Measurements from ENCODE around the gene ADM. TPM values are rescaled to one million over a fixed set of nuclear protein-coding genes. Genes with fewer than 3 reads are reported as not detected.

ADM gene
- total RNA-seq, 2 experiments from 2014 or later, result 1.5 to 1.8 TPM

- DNase-seq (no peak), ATAC-seq (ENCODE audit: poor library complexity) (no peak)
- H3K4me1 ChIP-seq (ENCODE audit: insufficient read depth, low read length), result no peaks in the 10 kb centered on the region
- intact Hi-C loops (cut with DNase I, micrococcal nuclease), result no loop called here
- H3K27ac ChIP-seq (ENCODE audit: low read depth in 1 of 2, low read length in 2 of 2), result no peak overlapping the region
- H3K36me3 ChIP-seq (ENCODE audit: insufficient read depth, low read length), result no peaks in the 10 kb centered on the region
- ChIA-PET POLR2A (no interaction called here), CTCF (no interaction called here)
- no peaks in the 10 kb centered on the region for H3K36me3 Mint-ChIP-seq (ENCODE audit: low read depth)
- peaks cover 5% of the 10 kb centered on the region for H3K4me1 Mint-ChIP-seq (ENCODE audit: low read depth)
- H3K9me3 Mint-ChIP-seq, result no peaks in the 10 kb centered on the region
- no peaks in the 10 kb centered on the region for H3K9me3 ChIP-seq (ENCODE audit: control insufficient read depth in 1 of 2, insufficient read depth in 1 of 2, low read length in 2 of 2)
- H3K27ac Mint-ChIP-seq, result no peak overlapping the region
- H3K4me3 Mint-ChIP-seq, result no peak overlapping the region
- no peak overlapping the region for H3K4me3 ChIP-seq (ENCODE audit: low read length)
- H3K27me3 ChIP-seq (ENCODE audit: control insufficient read depth in 1 of 2, insufficient read depth in 2 of 2, low read length in 2 of 2), result no peaks in the 10 kb centered on the region
- TF ChIP-seq, protein P1, sequence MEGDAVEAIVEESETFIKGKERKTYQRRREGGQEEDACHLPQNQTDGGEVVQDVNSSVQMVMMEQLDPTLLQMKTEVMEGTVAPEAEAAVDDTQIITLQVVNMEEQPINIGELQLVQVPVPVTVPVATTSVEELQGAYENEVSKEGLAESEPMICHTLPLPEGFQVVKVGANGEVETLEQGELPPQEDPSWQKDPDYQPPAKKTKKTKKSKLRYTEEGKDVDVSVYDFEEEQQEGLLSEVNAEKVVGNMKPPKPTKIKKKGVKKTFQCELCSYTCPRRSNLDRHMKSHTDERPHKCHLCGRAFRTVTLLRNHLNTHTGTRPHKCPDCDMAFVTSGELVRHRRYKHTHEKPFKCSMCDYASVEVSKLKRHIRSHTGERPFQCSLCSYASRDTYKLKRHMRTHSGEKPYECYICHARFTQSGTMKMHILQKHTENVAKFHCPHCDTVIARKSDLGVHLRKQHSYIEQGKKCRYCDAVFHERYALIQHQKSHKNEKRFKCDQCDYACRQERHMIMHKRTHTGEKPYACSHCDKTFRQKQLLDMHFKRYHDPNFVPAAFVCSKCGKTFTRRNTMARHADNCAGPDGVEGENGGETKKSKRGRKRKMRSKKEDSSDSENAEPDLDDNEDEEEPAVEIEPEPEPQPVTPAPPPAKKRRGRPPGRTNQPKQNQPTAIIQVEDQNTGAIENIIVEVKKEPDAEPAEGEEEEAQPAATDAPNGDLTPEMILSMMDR (IDR thresholded peaks at IDR 0.05), result no peak
- no peaks in the 10 kb centered on the region for H3K27me3 Mint-ChIP-seq
Observed at GRCh38 chr11:10267821-10268220, 37.1 kb upstream of the ADM start.

DNA sequence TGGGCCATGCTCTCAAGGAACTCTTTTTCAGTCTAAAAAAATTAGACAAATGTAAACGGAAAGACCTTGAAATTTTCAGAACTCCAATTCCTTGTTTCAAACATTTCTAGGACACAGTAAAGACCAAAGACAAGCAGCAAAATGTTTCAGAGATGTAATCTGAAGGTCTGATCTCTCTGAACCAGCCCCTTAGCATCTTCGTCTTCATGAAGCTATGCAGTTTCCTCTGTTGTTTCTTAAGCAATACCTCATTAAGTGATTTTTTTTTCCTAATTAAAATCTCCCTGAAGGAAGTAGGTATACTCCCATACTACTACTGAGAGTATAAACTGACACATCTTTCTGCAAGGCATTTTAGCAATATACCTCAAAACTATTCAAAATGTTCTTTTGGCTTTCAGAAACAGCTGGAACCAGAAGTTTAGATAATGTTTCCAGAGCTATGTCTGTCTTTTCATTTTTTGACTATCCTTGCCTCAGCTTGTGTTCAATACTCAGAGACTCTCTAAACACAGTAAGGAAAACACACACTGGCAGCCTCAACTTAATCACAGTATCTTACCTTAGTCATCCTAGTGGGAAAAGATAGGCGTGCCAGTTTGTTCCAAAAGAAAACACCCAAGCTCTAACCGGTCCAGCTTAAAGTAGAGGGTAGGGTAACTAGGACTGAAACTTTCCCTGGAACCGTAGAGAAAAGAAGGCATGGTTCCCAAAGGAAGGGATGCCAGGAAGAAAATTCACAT lies 36.0 kb upstream of the ADM start:
- Histone ChIP-seq H3K4me3 (ENCODE audit: low read length) (no peak overlapping the region), H3K27me3 (ENCODE audit: control insufficient read depth in 1 of 2, insufficient read depth in 2 of 2, low read length in 2 of 2) (no peaks in the 10 kb centered on the region), H3K36me3 (ENCODE audit: insufficient read depth, low read length) (no peaks in the 10 kb centered on the region), H3K27ac (ENCODE audit: low read depth in 1 of 2, low read length in 2 of 2) (no peak overlapping the region), H3K4me1 (ENCODE audit: insufficient read depth, low read length) (no peaks in the 10 kb centered on the region), H3K9me3 (ENCODE audit: control insufficient read depth in 1 of 2, insufficient read depth in 1 of 2, low read length in 2 of 2) (no peaks in the 10 kb centered on the region)
- Mint-ChIP-seq H3K9me3 (no peaks in the 10 kb centered on the region), H3K4me3 (no peak overlapping the region), H3K36me3 (ENCODE audit: low read depth) (no peaks in the 10 kb centered on the region), H3K27ac (no peak overlapping the region), H3K27me3 (no peaks in the 10 kb centered on the region), H3K4me1 (ENCODE audit: low read depth) (peaks cover 11% of the 10 kb centered on the region)
- intact Hi-C loops (cut with DNase I, micrococcal nuclease), result no loop called here
- ATAC-seq (ENCODE audit: poor library complexity) (no peak), DNase-seq (no peak)
- ChIA-PET POLR2A (interaction anchor here (0.5 kb wide), 1 partner anchor 766 kb away, joined by 5 read pairs; no protein-coding TSS in a partner anchor), CTCF (no interaction called here)
- TF ChIP-seq, protein P1 (IDR thresholded peaks at IDR 0.05), result no peak

DNA sequence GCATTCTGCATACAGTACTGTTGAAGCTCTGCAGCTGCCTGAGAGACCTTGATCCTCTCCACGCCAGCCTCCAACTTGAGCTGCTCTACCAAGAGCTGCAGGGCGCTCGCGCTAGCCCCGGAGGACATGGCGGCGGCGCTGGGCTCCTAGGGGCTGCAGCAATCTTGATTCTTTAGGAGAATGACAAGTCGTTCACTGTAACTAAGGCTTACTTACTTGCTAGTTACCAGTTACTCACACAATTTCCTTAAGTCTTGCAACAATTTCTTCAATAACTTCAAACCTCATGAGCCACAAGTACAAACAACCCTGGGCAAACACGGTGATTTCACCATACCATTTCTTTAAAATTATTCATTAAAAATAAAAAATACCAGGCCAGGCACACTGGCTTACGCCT lies 32.7 kb upstream of the ADM start:
- H3K36me3 Mint-ChIP-seq (ENCODE audit: low read depth), result no peaks in the 10 kb centered on the region
- H3K4me3 Mint-ChIP-seq, result no peak overlapping the region
- intact Hi-C loops (cut with DNase I, micrococcal nuclease), result no loop called here
- Histone ChIP-seq H3K27me3 (ENCODE audit: control insufficient read depth in 1 of 2, insufficient read depth in 2 of 2, low read length in 2 of 2) (no peaks in the 10 kb centered on the region), H3K36me3 (ENCODE audit: insufficient read depth, low read length) (no peaks in the 10 kb centered on the region), H3K9me3 (ENCODE audit: control insufficient read depth in 1 of 2, insufficient read depth in 1 of 2, low read length in 2 of 2) (no peaks in the 10 kb centered on the region), H3K27ac (ENCODE audit: low read depth in 1 of 2, low read length in 2 of 2) (no peak overlapping the region), H3K4me3 (ENCODE audit: low read length) (no peak overlapping the region), H3K4me1 (ENCODE audit: insufficient read depth, low read length) (no peaks in the 10 kb centered on the region)
- CTCF ChIA-PET, result no interaction called here
- H3K27ac Mint-ChIP-seq, result no peak overlapping the region
- H3K4me1 Mint-ChIP-seq (ENCODE audit: low read depth), result peaks cover 13% of the 10 kb centered on the region
- no peaks in the 10 kb centered on the region for H3K9me3 Mint-ChIP-seq
- TF ChIP-seq, protein P1 (IDR thresholded peaks at IDR 0.05), result no peak
- ATAC-seq (ENCODE audit: poor library complexity) (no peak), DNase-seq (no peak)
- POLR2A ChIA-PET, result no interaction called here
- no peaks in the 10 kb centered on the region for H3K27me3 Mint-ChIP-seq
